T-helper 1 cell treated with Interleukin-12 subunit alpha and Interleukin-12 subunit beta and Interleukin-4 antibody, amounts not matched to agents 30 μg/mL and 1 μg/mL, for 36 hours (primary cell): ENCODE measurements around the gene MAGIX.
"Not testable (repeated sequence)": the region's sequence is repeated elsewhere in the genome, so short reads cannot be mapped to it uniquely, and the experiment has no call there.

Experiments
- H3K27ac Mint-ChIP-seq: one replicate; pipeline ENCODE4 v1.8.0; 2021; ENCODE audit warnings: mild to moderate bottlenecking, mixed read lengths
- H3K27me3 Mint-ChIP-seq: one replicate; pipeline ENCODE4 v1.8.0; 2021; ENCODE audit warnings: low read depth, mixed read lengths
- H3K36me3 Mint-ChIP-seq: one replicate; pipeline ENCODE4 v1.8.0; 2021; ENCODE audit warnings: low read depth, mixed read lengths
- H3K4me1 Mint-ChIP-seq: one replicate; pipeline ENCODE4 v1.8.0; 2021; ENCODE audit warnings: low read depth, mixed read lengths
- H3K4me3 Mint-ChIP-seq: one replicate; pipeline ENCODE4 v1.8.0; 2021; ENCODE audit warnings: mild to moderate bottlenecking, moderate library complexity, mixed read lengths
- H3K9me3 Mint-ChIP-seq: one replicate; pipeline ENCODE4 v1.8.0; 2021; ENCODE audit warnings: mixed read lengths

MAGIX gene

GRCh38 chrX:49148390-49149100, 14.0 kb upstream of the MAGIX start:
- not testable (repeated sequence) for H3K4me1 Mint-ChIP-seq, H3K4me3 Mint-ChIP-seq, H3K27me3 Mint-ChIP-seq, H3K36me3 Mint-ChIP-seq, H3K9me3 Mint-ChIP-seq, H3K27ac Mint-ChIP-seq

DNA sequence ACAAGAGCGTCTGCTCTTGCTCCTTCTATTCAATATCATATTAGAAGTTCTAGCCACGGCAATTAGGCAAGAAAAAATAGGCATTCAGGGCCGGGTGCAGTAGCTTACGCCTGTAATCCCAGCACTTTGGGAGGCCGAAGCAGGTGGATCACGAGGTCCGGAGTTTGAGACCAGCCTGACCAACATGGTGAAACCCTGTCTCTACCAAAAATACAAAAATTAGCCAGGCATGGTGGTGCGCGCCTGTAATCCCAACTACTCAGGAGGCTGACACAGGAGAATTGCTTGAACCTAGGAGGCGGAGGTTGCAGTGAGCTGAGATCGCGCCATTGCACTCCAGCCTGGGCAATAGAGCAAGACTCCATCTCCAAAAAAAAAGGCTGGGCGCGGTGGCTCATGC, 13.3 kb upstream of the MAGIX start:
- H3K4me1 Mint-ChIP-seq, H3K27me3 Mint-ChIP-seq, H3K36me3 Mint-ChIP-seq, H3K4me3 Mint-ChIP-seq, H3K9me3 Mint-ChIP-seq, H3K27ac Mint-ChIP-seq: not testable (repeated sequence)

DNA sequence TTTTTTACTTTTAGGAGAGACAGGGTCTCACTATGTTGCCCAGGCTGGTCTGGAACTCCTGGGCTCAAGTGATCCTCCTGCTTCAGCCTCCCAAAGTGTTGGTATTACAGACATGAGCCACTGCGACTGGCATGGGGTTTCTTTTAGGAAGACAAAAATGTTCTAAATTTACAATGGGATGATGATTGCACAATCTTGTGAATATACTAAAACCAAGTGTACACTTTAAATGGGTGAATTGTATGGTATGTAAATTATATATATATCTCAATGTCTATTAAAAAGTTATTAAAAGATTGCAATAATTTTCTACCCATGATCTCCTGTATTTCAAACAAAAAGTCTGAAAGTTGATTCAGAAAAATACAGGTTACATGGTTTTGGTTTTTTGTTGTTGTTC, 9.1 kb upstream of the MAGIX start:
- Mint-ChIP-seq H3K4me1 (peaks cover 14% of the 10 kb centered on the region), H3K27ac (no peak overlapping the region), H3K9me3 (no peaks in the 10 kb centered on the region), H3K4me3 (no peak overlapping the region), H3K27me3 (no peaks in the 10 kb centered on the region), H3K36me3 (no peaks in the 10 kb centered on the region)

- no peaks in the 10 kb centered on the region for H3K27me3 Mint-ChIP-seq
- peaks cover 14% of the 10 kb centered on the region for H3K4me1 Mint-ChIP-seq
- peak overlapping the region; percentile 92 for H3K27ac Mint-ChIP-seq
- H3K4me3 Mint-ChIP-seq: peak overlapping the region; percentile 92
- H3K36me3 Mint-ChIP-seq: no peaks in the 10 kb centered on the region
- H3K9me3 Mint-ChIP-seq: no peaks in the 10 kb centered on the region
These were observed 7.2 kb upstream of the MAGIX start for GRCh38 chrX:49155243-49155899.

GRCh38 chrX:49155900-49156837, 6.4 kb upstream of the MAGIX start:
- peaks cover 14% of the 10 kb centered on the region for H3K4me1 Mint-ChIP-seq
- peak overlapping the region; percentile 92 for H3K27ac Mint-ChIP-seq
- H3K36me3 Mint-ChIP-seq: no peaks in the 10 kb centered on the region
- H3K4me3 Mint-ChIP-seq: peak overlapping the region; percentile 92
- no peaks in the 10 kb centered on the region for H3K27me3 Mint-ChIP-seq
- H3K9me3 Mint-ChIP-seq: no peaks in the 10 kb centered on the region

- H3K36me3 Mint-ChIP-seq: no peaks in the 10 kb centered on the region
- no peaks in the 10 kb centered on the region for H3K27me3 Mint-ChIP-seq
- no peak overlapping the region for H3K27ac Mint-ChIP-seq
- H3K9me3 Mint-ChIP-seq: no peaks in the 10 kb centered on the region
- peaks cover 14% of the 10 kb centered on the region for H3K4me1 Mint-ChIP-seq
- no peak overlapping the region for H3K4me3 Mint-ChIP-seq
These were observed 5.4 kb upstream of the MAGIX start for GRCh38 chrX:49157194-49157593.

GRCh38 chrX:49160908-49161307, 1.6 kb upstream of the MAGIX start:
- Mint-ChIP-seq H3K36me3 (no peaks in the 10 kb centered on the region), H3K4me1 (peaks cover 10% of the 10 kb centered on the region), H3K9me3 (no peaks in the 10 kb centered on the region), H3K4me3 (no peak overlapping the region), H3K27me3 (no peaks in the 10 kb centered on the region), H3K27ac (no peak overlapping the region)

GRCh38 chrX:49161632-49162031, 926 bp upstream of the MAGIX start:
- Mint-ChIP-seq H3K9me3 (no peaks in the 10 kb centered on the region), H3K4me1 (peaks cover 13% of the 10 kb centered on the region), H3K36me3 (no peaks in the 10 kb centered on the region), H3K27ac (no peak overlapping the region), H3K4me3 (no peak overlapping the region), H3K27me3 (no peaks in the 10 kb centered on the region)

- no peaks in the 10 kb centered on the region for H3K36me3 Mint-ChIP-seq
- H3K27me3 Mint-ChIP-seq: no peaks in the 10 kb centered on the region
- peak overlapping the region; percentile 78 for H3K4me3 Mint-ChIP-seq
- peak overlapping the region; percentile 83 for H3K27ac Mint-ChIP-seq
- no peaks in the 10 kb centered on the region for H3K9me3 Mint-ChIP-seq
- peaks cover 22% of the 10 kb centered on the region for H3K4me1 Mint-ChIP-seq
These were observed 1.2 kb downstream of the MAGIX start for GRCh38 chrX:49163555-49164419.

DNA sequence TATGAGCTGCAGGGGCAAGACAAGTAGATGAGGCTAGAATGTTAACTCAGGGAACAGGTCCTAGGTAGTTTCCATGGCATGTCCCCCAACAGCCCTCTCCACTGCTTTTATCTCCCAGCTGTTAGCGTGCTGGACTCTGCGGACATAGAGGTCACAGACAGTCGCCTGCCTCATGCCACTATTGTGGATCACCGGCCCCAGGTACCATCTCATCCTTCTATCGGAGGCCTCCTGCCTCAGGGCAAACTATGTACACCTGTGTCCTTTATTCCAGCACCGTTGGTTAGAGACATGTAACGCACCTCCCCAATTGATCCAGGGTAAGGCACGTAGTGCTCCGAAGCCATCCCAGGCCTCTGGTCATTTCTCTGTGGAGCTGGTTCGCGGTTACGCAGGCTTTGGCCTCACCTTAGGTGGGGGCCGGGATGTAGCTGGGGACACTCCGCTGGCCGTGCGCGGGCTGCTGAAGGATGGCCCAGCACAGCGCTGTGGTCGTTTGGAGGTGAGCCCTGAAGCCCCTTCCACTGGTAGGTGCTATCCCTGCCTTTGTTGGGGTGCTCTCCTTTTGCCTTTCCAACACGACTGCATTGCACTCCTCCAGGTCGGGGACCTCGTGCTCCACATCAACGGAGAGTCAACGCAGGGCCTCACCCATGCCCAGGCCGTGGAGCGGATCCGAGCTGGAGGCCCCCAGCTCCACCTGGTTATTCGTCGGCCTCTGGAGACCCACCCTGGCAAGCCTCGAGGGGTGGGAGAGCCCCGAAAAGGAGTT, 2.2 kb downstream of the MAGIX start:
- Mint-ChIP-seq H3K9me3 (no peaks in the 10 kb centered on the region), H3K4me3 (peak overlapping the region; percentile 78), H3K27ac (peak overlapping the region; percentile 83), H3K27me3 (no peaks in the 10 kb centered on the region), H3K36me3 (no peaks in the 10 kb centered on the region), H3K4me1 (peaks cover 24% of the 10 kb centered on the region)

DNA sequence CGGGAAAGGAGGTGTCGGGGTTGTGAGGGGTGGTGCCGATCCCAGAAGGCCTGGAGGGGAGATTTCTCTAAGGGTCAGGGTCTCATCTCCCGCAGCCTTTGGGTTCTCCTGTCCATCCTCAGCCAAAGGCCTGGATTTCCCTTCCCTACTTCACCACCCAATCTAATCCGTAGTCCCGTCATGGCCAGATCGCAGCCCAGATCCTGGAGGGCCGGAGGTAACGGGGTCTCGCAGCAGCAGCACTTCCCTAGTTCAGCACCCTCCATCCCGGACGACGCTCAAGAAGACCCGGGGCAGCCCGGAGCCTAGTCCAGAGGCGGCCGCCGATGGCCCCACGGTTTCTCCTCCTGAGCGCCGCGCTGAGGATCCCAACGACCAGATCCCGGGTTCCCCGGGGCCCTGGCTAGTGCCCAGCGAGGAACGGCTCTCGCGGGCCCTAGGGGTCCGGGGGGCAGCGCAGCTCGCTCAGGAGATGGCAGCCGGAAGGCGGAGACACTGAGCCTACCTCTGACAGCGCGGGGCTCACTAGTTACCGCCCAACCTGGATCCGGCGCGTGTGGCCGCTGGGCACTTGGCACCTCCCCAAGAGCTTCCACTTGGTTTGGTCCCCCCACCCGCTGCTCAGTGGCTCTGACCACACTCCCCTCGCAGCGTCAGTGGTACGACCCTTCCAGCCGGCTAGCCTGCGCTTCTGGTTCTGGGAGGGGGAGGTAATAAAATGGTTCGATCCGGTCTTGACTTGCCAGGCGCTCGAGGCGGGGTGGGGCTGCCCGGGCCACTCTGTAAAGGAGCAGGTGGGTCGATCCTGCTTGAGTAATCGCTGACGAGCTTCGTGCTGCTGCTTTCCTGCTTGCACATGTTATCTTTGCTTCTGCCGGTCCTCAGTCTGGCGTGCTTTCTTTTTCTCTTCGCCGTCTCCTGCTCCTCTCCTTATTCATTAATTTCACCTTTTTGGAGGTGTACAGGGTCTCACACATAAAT, 3.6 kb downstream of the MAGIX start:
- no peaks in the 10 kb centered on the region for H3K9me3 Mint-ChIP-seq
- no peaks in the 10 kb centered on the region for H3K27me3 Mint-ChIP-seq
- H3K4me3 Mint-ChIP-seq: peak overlapping the region; percentile 80
- H3K36me3 Mint-ChIP-seq: no peaks in the 10 kb centered on the region
- H3K4me1 Mint-ChIP-seq: peaks cover 24% of the 10 kb centered on the region
- H3K27ac Mint-ChIP-seq: peak overlapping the region; percentile 95

- Mint-ChIP-seq H3K4me3 (peak overlapping the region; percentile 80), H3K4me1 (peaks cover 24% of the 10 kb centered on the region), H3K27ac (peak overlapping the region; percentile 95), H3K9me3 (no peaks in the 10 kb centered on the region), H3K27me3 (no peaks in the 10 kb centered on the region), H3K36me3 (no peaks in the 10 kb centered on the region)
These were observed 4.6 kb downstream of the MAGIX start for GRCh38 chrX:49166914-49167739.
